ENCODE data around the gene LRRC8C.
"Not testable (repeated sequence)": the region's sequence is repeated elsewhere in the genome, so short reads cannot be mapped to it uniquely, and the experiment has no call there.

The LRRC8C gene

GRCh38 chr1:89608319-89608983 lies 24.5 kb upstream of the LRRC8C start:
- peak; percentile 76 to 81 for DNase-seq

GRCh38 chr1:89608984-89609725 lies 23.8 kb upstream of the LRRC8C start:
- DNase-seq: peak; percentile 62 to 71

DNA sequence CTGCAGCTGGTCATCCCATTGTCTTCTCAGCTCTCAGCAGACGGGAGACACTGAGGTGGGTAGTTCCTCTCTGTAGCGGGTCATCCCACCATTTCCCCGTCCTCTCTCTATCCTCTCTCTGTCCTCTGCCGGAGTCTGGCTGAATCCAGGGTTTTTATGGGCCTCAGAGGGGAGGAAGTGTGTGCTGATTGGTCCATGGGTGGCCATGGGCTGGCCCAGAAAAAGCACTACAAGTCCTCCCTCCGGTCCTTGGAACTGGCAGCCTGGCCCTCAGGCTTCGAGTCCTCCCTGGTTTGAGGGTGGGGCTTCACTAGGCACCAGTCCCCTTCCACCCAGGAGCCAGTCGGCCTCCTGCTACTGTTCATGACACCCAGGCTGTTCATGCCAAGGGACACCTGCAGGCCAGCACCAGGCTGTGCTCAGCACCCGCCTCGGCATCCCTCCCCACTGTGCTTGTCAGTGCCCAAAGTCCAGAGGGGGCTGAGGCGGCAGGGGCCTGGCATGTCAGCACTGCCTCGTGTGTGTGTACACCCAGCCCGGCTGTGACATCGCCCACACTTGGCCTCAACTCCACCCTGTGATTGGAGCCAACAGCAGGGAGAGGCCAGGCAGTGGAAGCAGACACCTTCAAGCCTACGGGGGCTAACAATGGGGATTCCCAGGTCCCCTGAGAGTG lies 23.0 kb upstream of the LRRC8C start:
- peak; percentile 43 to 69 for DNase-seq

GRCh38 chr1:89610457-89611011 lies 22.4 kb upstream of the LRRC8C start:
- DNase-seq: peak; percentile 55 to 74

- DNase-seq: peak in 1 of 2 donors; percentile 50
Observed at GRCh38 chr1:89611721-89612120, 21.2 kb upstream of the LRRC8C start.

GRCh38 chr1:89613928-89614327 lies 19.0 kb upstream of the LRRC8C start:
- no peak for DNase-seq

DNA sequence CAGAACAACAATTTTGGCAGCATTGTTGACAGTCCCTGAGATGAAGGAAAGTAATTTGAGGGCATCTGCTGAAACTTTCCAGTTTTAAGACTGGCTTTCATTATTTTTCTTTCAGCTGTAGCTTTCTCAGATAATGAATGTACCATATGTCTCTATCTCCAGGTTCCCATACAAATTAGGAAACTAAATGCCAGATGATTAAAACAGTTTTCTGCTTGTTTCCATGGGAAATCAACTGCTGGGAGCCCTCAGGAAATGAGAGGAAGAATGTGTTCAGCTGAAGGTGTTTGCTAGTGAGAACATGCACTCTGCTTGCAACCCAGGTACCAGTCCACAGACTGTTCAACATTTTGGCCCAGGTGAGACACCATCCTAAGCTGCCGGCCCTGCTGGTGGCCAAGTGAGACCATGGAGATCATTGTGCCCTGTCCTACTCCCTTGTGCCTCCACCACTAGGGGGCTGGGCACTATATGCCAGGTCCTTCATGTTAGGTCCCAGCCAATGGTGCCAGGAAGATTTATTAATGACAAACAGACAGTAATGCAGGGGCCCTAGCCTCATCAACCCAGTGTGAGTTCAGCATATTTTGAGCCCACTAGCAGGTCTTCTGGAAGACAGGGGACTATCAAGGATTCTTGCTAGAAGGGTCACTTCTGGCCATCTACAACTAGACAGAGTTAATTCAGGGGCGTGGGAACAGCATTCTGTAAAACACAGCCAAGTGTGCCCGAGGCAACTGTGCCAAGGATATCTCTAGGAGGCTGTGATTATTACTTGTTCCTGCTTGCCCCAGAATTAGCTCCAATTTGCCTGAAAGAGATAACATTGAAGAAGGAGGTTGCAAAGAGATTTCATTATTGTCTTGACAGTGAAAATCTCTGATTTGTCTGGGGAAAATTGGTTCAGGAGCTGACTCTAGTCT lies 17.0 kb upstream of the LRRC8C start:
- peak; percentile 39 to 49 for DNase-seq

DNA sequence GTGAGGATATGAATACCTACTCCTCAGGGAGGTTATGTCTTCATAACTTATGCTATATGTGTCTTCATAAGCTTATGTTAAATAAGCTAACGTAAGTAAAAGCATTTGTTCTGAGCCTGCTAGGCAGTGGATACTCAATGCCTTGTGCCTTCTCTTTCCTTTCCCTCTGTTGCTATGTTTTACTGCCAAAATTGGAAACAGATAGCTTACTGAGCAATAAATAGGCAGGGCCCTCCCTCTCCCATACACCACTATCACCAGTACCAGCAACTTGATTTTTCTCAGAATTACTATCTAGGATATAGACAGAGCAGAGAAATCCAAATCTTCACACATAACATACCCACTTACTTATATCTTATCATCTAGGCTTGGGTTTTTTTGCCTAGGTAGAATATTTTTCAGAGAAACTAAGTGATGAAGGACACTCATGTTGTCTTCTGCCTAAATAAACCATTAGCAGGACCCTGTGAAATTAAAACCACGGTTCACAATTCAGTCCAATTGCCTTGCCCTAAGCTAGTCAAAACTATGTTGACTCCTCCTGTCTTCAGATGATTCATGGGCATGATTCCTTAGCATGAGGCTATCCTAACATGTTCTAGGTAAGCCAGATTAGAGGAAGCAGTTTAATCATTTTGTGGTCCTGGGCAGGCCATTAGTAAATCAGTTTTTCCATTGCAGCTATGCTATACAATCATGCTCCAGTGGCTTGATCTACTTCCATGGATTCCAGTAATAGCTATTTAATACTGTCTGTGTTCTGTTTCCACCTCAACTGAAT lies 15.9 kb upstream of the LRRC8C start:
- no peak for DNase-seq

DNA sequence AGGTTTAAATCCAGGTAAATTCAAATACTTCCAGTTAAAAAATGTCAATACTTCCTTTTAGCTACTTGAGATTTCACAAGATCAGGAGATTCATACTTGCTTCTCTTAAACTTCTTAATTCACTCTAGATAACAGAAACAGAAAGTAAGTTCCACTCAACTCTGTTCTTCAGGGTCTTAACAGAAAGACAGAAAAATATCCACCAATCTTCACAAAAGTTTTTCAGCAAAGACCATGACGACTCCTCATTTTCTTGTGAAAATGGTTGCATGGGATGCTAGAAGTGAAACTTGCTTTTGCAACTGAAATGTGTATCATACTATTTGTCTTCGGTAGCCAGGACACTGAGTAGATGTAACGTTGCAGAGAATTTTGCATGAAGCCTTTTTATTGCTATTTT lies 12.3 kb upstream of the LRRC8C start:
- DNase-seq: no peak

GRCh38 chr1:89622895-89623294 lies 10.0 kb upstream of the LRRC8C start:
- DNase-seq: peak in 1 of 2 donors; percentile 61

GRCh38 chr1:89624314-89624713 lies 8.6 kb upstream of the LRRC8C start:
- no peak for DNase-seq

DNA sequence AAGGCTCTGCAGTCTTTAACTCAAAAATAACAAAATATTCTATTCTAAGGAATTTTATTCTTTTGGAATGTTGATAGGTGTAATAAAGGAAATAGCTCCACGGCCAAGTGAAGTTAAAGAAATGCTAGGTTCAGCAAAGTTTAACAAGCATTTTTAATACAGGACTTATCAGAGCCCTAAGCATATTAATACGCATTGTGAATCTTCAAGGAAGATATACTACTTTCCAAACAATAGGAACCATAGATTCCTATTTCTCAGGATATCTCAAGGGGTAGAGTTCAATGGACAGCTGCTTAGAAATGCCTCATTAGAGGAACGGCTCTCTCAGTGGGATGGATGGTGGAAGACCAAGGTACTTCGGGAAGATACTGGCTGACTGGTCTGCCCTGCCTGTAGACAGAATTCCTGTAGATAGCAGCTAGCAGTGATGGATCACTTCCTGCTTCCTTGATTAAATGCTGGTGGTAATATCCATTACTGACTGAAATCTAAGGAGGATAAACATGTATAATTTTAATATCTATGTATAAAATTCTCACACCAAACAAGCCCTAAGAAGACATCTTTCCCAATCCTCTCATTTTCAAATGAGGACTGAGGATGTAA lies 8.1 kb upstream of the LRRC8C start:
- no peak for DNase-seq

- no peak for DNase-seq
Observed at GRCh38 chr1:89627596-89627962, 5.3 kb upstream of the LRRC8C start.

- DNase-seq: no peak
Observed at GRCh38 chr1:89629146-89629545, 3.8 kb upstream of the LRRC8C start.

- DNase-seq: not testable (repeated sequence)
Observed at GRCh38 chr1:89629600-89629999, 3.3 kb upstream of the LRRC8C start.

- DNase-seq: peak in 1 of 2 donors; percentile 40
Observed at GRCh38 chr1:89630048-89630447, 2.9 kb upstream of the LRRC8C start.

DNA sequence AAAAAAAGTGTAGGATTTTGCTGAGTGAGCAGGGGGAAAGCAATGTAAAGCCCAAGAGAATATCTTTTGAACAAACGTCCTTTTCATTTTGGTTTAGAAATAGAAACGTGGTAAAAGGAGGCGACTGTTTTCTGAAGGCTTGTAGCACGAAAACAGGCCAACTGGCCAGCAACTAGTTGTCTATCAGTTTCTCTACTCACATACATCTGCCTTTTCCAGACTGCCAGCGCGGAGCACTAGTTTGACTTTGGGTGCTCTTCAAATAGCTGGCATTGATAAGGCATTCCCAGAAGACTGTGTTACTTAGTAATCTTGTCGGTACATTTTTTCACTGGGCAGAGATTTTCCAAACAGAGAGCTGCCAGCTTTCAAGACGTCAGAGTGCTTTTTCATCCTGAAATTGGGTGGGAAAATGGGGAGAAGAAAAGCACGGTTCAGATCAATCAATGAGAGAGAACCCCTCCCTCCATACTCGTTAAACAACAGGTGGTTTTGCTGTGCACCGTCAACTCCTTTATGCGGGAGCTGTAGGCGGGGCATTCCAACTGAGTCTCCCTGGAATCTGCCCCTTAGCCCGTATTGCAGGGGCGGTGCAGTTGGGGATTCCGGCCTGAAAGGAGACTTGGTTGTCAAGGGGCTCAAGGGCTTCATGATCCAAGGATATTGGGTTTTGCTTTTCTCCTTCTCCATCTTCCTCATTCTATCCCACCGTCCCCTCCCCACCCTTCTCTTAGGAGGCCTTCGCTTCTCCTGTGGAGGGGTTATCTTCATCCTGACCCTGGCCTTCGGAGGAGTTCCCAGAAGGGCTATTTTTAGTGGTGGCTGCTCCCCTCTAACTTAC lies 884 bp upstream of the LRRC8C start:
- DNase-seq: peak in 1 of 2 donors; percentile 28

DNA sequence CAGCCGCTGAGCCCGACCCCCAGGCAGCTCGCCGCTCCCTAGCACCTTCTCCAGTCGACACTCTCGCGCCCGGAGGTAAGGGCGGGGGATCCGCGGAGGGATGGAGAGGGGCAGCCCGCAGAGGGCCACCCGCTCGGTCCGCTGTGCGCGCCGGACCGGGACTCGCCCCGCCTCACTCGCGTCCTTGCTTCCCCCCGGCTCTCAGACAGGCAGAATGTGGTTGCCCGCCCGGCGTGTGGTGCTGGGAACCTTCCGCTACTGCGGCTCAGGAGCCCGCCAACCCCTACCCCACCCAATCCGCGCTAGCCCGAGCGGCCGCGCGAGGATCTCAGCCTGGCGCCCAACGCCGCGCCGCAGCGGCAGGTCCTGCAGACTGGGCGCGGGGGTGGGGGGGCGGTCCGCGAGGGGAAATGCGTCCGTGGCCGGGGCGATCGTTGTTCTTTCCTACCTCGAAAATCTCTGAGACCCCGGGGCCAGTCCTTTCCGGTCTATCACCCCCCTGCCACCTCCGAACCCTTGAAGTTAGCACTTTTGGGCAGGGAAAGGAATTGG lies 404 bp downstream of the LRRC8C start:
- peak; percentile 69 to 75 for DNase-seq

- peak in 1 of 2 donors; percentile 33 for DNase-seq
Observed at GRCh38 chr1:89633800-89634625, 1.1 kb downstream of the LRRC8C start.

All from CD4-positive, alpha-beta T cell treated with Interleukin-1 beta for 1 hour (primary cell).